RKO (cell line): Measurements from ENCODE around the gene CCL26.
"Not testable (repeated sequence)": the region's sequence is repeated elsewhere in the genome, so short reads cannot be mapped to it uniquely, and the experiment has no call there.

Experiments
- DNase-seq: peaks from one replicate; pipeline ENCODE4 v3.0.0-alpha.2; 2016; ENCODE audit warnings: low spot score

Gene CCL26

GRCh38 chr7:75738975-75739795 is 32.8 kb downstream of the CCL26 start:
- DNase-seq = peak; percentile 97

- DNase-seq = no peak
These were observed 33.4 kb downstream of the CCL26 start, which contains the start of gene HIP1 for GRCh38 chr7:75738604-75738974. Gene HIP1, minus strand, starts transcription at chr7:75738941. Its CDS starts 21 bp downstream, at chr7:75738920.

- peak; percentile 12 for DNase-seq
These were observed 34.0 kb downstream of the CCL26 start for GRCh38 chr7:75737856-75738603.

GRCh38 chr7:75735581-75736350 is 36.2 kb downstream of the CCL26 start:
- DNase-seq = no peak

- DNase-seq = no peak
These were observed 37.2 kb downstream of the CCL26 start for GRCh38 chr7:75734586-75735458.

GRCh38 chr7:75732764-75733630 is 39.0 kb downstream of the CCL26 start:
- peak; percentile 40 for DNase-seq

GRCh38 chr7:75732016-75732521 is 39.9 kb downstream of the CCL26 start:
- DNase-seq = no peak

GRCh38 chr7:75729851-75730274 is 42.1 kb downstream of the CCL26 start:
- no peak for DNase-seq

GRCh38 chr7:75727881-75728593 is 44.0 kb downstream of the CCL26 start:
- DNase-seq = no peak

- not testable (repeated sequence) for DNase-seq
These were observed 44.7 kb downstream of the CCL26 start for GRCh38 chr7:75727351-75727750.

GRCh38 chr7:75725306-75725705 is 46.7 kb downstream of the CCL26 start:
- DNase-seq = no peak

GRCh38 chr7:75723444-75723843 is 48.6 kb downstream of the CCL26 start:
- DNase-seq = no peak

- DNase-seq = no peak
These were observed 49.6 kb downstream of the CCL26 start for GRCh38 chr7:75722373-75722772.

- not testable (repeated sequence) for DNase-seq
These were observed 50.1 kb downstream of the CCL26 start for GRCh38 chr7:75721922-75722321.

GRCh38 chr7:75721426-75721825 is 50.6 kb downstream of the CCL26 start:
- DNase-seq = no peak

GRCh38 chr7:75719626-75720025 is 52.4 kb downstream of the CCL26 start:
- no peak for DNase-seq
